PFSK-1 (cell line): ENCODE data around the gene CCSER1.

Experiments
- POLR2AphosphoS5 ChIP-seq: IDR thresholded peaks from 2 replicates; pipeline ENCODE4 v1.6.1; 2012; ENCODE audit warnings: low read depth, mild to moderate bottlenecking, control low read depth, low read length, moderate library complexity
- REST ChIP-seq, 2 experiments: IDR thresholded peaks; 2 replicates each; pipeline versions ENCODE4 v1.6.1 to v1.8.0; 2011 to 2012; ENCODE audit warnings: low read depth in 2 of 2, low read length in 2 of 2, control low read depth in 1 of 2, inconsistent platforms in 1 of 2, mild to moderate bottlenecking in 1 of 2, moderate library complexity in 1 of 2; ENCODE audit not compliant: insufficient read depth in 1 of 2
- SIN3A ChIP-seq: IDR thresholded peaks from 2 replicates; pipeline ENCODE4 v1.6.1; 2012; ENCODE audit warnings: mild to moderate bottlenecking, low read length, moderate library complexity, borderline replicate concordance; ENCODE audit not compliant: insufficient read depth
- TAF1 ChIP-seq: IDR thresholded peaks from 2 replicates; pipeline ENCODE4 v1.6.1; 2012; ENCODE audit warnings: low read length, control low read depth, borderline replicate concordance; ENCODE audit not compliant: insufficient read depth

GRCh38 chr4:91422011-91422410 is 1294.8 kb downstream of the CCSER1 start:
- no peak for TF ChIP-seq SIN3A
- TF ChIP-seq POLR2AphosphoS5 = no peak
- TF ChIP-seq TAF1 = no peak
- TF ChIP-seq REST (IDR thresholded peaks at IDR 0.05; ENCODE audit: insufficient read depth in 1 of 2, low read depth in 2 of 2, low read length in 2 of 2) = no peak
